Large intestine (tissue), 3 donors: ENCODE data around the gene SEPSECS. TPM values are rescaled to one million over a fixed set of nuclear protein-coding genes. Genes with fewer than 3 reads are reported as not detected.

Source experiments
- DNase-seq, 2 donors: peaks; one replicate each; pipeline versions ENCODE4 v3.0.0 to v3.0.0-alpha.2; 2013
- H3K27ac ChIP-seq: one replicate; pipeline ENCODE4 v1.5.1; 2013; ENCODE audit warnings: low read length
- H3K27me3 ChIP-seq: 2 replicates; pipeline ENCODE4 v1.6.1; 2013; ENCODE audit warnings: low read length; ENCODE audit not compliant: control insufficient read depth, insufficient read depth
- H3K36me3 ChIP-seq: 2 replicates; pipeline ENCODE4 v1.6.1; 2013; ENCODE audit warnings: low read length; ENCODE audit not compliant: control insufficient read depth, insufficient read depth
- H3K4me1 ChIP-seq: one replicate; pipeline ENCODE4 v1.6.1; 2013; ENCODE audit warnings: low read length; ENCODE audit not compliant: control insufficient read depth, insufficient read depth
- H3K4me3 ChIP-seq: one replicate; pipeline ENCODE4 v1.5.1; 2013; ENCODE audit warnings: low read length
- H3K9me3 ChIP-seq: one replicate; pipeline ENCODE4 v1.6.1; 2013; ENCODE audit warnings: mild to moderate bottlenecking, low read depth, low read length, moderate library complexity; ENCODE audit not compliant: control insufficient read depth
- WGBS: methylation state at CpG from one replicate; pipeline ENCODE4 v1.1.5; 2013; ENCODE audit warnings: low lambda C conversion rate; ENCODE audit not compliant: insufficient coverage; 5-methylcytosine and 5-hydroxymethylcytosine counted together
- polyA plus RNA-seq: library from polyadenylated mRNA; unstranded; fragments of 120-200 nt; gene quantifications from one replicate; pipeline ENCODE4 v1.2.1, GENCODE V29; 2013

The SEPSECS gene
- polyA plus RNA-seq, 1 donor, result 18.6 TPM

DNA sequence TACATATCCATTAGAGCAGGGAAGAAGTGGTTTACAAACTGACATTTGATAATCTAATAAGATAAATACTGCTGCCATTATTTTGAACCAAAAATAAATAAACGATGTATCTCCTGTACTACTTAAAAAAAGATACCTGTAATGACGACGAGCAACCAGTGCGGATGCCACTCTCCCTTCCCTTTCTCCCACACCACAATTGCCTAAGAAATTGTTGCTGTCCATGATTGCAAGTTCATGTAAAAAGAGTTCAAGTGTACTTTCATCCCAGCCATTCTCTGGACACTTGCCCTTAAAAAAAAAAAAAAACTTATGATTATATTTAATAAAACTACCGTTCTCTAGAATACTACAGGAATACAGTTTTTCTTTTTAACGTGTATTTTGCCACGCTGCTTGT is 1.4 kb downstream of the SEPSECS start:
- H3K4me1 ChIP-seq, result no peaks in the 10 kb centered on the region
- no peaks in the 10 kb centered on the region for H3K9me3 ChIP-seq
- H3K27me3 ChIP-seq, result no peaks in the 10 kb centered on the region
- H3K27ac ChIP-seq, result no peak overlapping the region
- H3K36me3 ChIP-seq, result peaks cover 3% of the 10 kb centered on the region
- DNase-seq, result no peak
- no peak overlapping the region for H3K4me3 ChIP-seq
- WGBS, result 97% methylated on average over 3 of the region's 7 CpGs

DNA sequence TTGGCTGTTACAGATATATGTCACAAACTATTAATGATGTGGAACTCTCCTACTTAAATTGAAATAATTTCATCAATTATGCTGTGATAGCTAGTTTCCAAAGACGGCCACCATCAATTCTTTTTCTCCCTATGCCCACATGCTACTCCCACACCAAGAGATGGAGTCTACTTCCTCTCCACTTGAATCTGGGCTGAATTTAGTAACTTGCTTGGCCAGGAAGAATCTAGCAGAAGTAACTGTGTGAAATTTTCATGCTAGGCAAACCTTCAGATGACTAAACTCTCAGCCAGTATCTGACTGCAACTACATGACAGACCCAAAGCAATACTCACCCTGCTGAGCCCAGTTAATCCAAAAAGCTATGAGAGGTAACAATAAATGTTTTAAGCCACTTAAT is 3.2 kb downstream of the SEPSECS start:
- H3K9me3 ChIP-seq, result no peaks in the 10 kb centered on the region
- no peak overlapping the region for H3K4me3 ChIP-seq
- no peaks in the 10 kb centered on the region for H3K27me3 ChIP-seq
- no peaks in the 10 kb centered on the region for H3K4me1 ChIP-seq
- no peak overlapping the region for H3K27ac ChIP-seq
- WGBS, result no CpG with 5 or more reads among the region's 1 CpG
- no peak for DNase-seq
- H3K36me3 ChIP-seq, result peaks cover 3% of the 10 kb centered on the region

GRCh38 chr4:25155947-25156346 is 4.3 kb downstream of the SEPSECS start:
- Histone ChIP-seq H3K4me3 (no peak overlapping the region), H3K27me3 (no peaks in the 10 kb centered on the region), H3K36me3 (peaks cover 5% of the 10 kb centered on the region), H3K9me3 (no peaks in the 10 kb centered on the region), H3K4me1 (peaks cover 2% of the 10 kb centered on the region), H3K27ac (peak overlapping the region; percentile 90)
- WGBS, result 100% methylated on average over 2 of the region's 5 CpGs
- DNase-seq, result peak; percentile 60 to 74

GRCh38 chr4:25154594-25155265 is 5.5 kb downstream of the SEPSECS start:
- WGBS, result no CpG with 5 or more reads among the region's 4 CpGs
- peak overlapping the region; percentile 24 for H3K4me3 ChIP-seq
- peaks cover 7% of the 10 kb centered on the region for H3K36me3 ChIP-seq
- H3K27ac ChIP-seq, result peak overlapping the region; percentile 90
- H3K4me1 ChIP-seq, result peaks cover 2% of the 10 kb centered on the region
- H3K9me3 ChIP-seq, result no peaks in the 10 kb centered on the region
- peak; percentile 65 to 90 for DNase-seq
- H3K27me3 ChIP-seq, result no peaks in the 10 kb centered on the region

DNA sequence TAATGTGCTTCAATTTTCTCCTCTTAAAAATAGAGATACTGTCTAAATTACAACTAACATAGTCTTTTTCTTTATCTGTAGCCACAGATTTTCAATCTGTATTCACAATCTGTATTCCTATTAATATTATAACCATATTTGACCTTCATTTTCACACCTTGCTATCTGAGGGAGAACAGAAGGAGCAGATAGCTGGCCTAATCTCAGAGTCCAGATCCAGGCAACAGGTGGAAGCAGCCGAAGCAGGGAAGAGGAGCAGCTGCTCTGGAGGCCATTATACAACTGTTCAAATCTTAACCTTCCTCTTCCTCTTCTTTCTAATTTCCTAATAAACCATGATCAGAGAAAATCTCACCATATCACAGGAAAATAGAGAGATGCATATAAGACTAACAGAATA is 14.2 kb downstream of the SEPSECS start:
- no peaks in the 10 kb centered on the region for H3K9me3 ChIP-seq
- H3K27ac ChIP-seq, result no peak overlapping the region
- DNase-seq, result no peak
- H3K36me3 ChIP-seq, result peaks cover 8% of the 10 kb centered on the region
- H3K4me3 ChIP-seq, result no peak overlapping the region
- H3K4me1 ChIP-seq, result no peaks in the 10 kb centered on the region
- H3K27me3 ChIP-seq, result no peaks in the 10 kb centered on the region
- no CpG with 5 or more reads among the region's 1 CpG for WGBS

DNA sequence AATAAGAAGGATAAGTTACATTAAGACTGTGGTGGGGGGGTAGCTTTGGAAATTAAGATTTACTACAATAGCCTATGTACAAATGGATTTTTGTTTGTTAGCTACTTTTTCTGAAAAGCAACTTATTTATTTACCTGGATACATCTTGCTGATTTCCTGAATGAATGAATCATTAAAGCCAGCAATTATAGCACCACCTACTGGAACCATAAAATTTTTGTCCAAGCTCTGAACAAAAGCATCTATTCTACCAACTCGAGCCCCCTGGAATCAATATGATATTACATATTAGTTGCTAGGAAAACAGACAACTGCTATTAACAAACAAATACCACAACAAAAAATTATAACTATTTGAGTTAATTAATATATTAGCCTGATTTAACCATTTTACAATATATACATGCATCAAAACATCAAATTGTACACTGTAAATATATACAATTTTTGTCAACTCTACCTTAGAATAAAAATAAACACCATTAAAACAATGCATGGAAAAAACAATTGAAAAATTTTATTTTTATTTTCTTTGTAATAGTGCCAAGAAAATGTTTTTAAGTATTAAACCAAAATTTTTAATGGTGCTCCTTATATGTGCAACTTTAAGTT is 15.3 kb downstream of the SEPSECS start:
- H3K27me3 ChIP-seq, result no peaks in the 10 kb centered on the region
- H3K4me1 ChIP-seq, result no peaks in the 10 kb centered on the region
- no peak overlapping the region for H3K27ac ChIP-seq
- no peaks in the 10 kb centered on the region for H3K9me3 ChIP-seq
- peaks cover 6% of the 10 kb centered on the region for H3K36me3 ChIP-seq
- DNase-seq, result no peak
- no peak overlapping the region for H3K4me3 ChIP-seq
- no CpG with 5 or more reads among the region's 1 CpG for whole genome bisulfite sequencing

DNA sequence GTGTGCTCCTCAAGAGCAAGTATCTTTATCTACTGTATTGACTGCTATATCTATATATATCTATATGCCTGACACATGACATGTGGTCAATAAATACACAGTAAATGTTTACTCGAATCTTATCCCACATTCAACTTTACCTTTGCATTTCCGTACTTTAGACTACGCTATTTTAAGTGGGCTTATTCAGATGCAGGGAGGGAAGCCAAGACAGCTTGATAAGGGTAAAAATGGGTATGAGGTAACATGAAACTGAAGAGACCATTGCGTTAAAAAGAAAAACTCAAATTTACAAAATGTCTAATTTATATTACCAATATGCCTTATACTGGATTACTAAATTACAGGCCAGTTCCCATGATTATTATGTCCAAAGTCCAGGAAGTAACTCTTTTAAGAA is 17.8 kb downstream of the SEPSECS start:
- Histone ChIP-seq H3K27ac (no peak overlapping the region), H3K4me1 (no peaks in the 10 kb centered on the region), H3K9me3 (no peaks in the 10 kb centered on the region), H3K4me3 (no peak overlapping the region), H3K27me3 (no peaks in the 10 kb centered on the region), H3K36me3 (peaks cover 6% of the 10 kb centered on the region)
- DNase-seq, result no peak
- 77% methylated on average over 4 of the region's 4 CpGs for WGBS

DNA sequence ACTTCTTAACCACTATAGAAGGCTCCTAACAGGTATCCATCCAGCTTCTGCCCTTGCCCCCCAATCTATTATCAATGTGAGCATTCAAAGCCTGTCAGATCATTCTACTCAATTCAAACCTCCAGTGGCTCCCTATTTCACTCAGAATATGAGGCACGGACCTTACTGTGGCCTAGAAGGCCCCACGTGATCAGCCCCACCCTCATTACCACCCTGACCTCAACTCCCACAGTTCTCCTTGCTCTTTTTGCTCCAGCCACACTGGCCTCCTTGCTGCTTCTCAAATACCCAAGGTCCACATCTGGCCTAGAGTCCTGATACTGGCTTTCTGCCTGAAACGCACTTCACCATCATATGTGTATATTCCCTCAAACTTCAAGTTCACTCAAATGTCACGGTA is 18.7 kb downstream of the SEPSECS start:
- H3K27ac ChIP-seq, result no peak overlapping the region
- no CpG with 5 or more reads among the region's 4 CpGs for WGBS
- no peaks in the 10 kb centered on the region for H3K27me3 ChIP-seq

GRCh38 chr4:25133132-25133531 is 27.1 kb downstream of the SEPSECS start:
- peaks cover 7% of the 10 kb centered on the region for H3K4me1 ChIP-seq
- no peak overlapping the region for H3K4me3 ChIP-seq
- DNase-seq, result peak; percentile 40 to 82
- peak overlapping the region; percentile 44 for H3K27ac ChIP-seq
- H3K36me3 ChIP-seq, result no peaks in the 10 kb centered on the region
- H3K27me3 ChIP-seq, result no peaks in the 10 kb centered on the region
- H3K9me3 ChIP-seq, result peaks cover 2% of the 10 kb centered on the region

More for the DNA sequence above, 18.7 kb downstream of the SEPSECS start:
- no peaks in the 10 kb centered on the region for H3K9me3 ChIP-seq
- no peak overlapping the region for H3K4me3 ChIP-seq
- peaks cover 6% of the 10 kb centered on the region for H3K36me3 ChIP-seq
- no peaks in the 10 kb centered on the region for H3K4me1 ChIP-seq
- no peak for DNase-seq

- H3K27ac ChIP-seq, result no peak overlapping the region
- H3K4me3 ChIP-seq, result no peak overlapping the region
- peaks cover 2% of the 10 kb centered on the region for H3K9me3 ChIP-seq
- H3K4me1 ChIP-seq, result peaks cover 7% of the 10 kb centered on the region
- H3K36me3 ChIP-seq, result no peaks in the 10 kb centered on the region
- DNase-seq, result no peak
- no peaks in the 10 kb centered on the region for H3K27me3 ChIP-seq
These were observed 28.3 kb downstream of the SEPSECS start for GRCh38 chr4:25131926-25132325.

DNA sequence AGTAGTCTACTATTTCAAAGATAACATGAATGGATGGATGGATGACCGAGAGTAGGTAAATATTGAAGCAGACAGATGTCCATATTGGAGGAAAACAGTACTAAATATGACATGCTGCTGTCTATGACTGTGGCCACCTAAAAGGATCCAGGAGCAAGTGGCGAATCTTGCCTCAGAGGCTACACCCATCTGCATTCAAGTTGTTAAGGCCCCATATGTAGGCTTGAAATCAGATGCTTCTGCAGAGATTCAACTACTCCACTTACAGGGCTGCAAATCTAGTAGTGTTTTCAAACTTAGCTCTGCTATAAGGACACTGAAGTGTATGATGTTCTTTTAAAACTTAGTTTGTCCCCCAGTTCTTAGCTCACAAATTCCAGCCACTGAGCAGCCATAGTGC is 28.9 kb downstream of the SEPSECS start:
- Histone ChIP-seq H3K4me3 (no peak overlapping the region), H3K9me3 (peaks cover 2% of the 10 kb centered on the region), H3K27ac (no peak overlapping the region), H3K36me3 (no peaks in the 10 kb centered on the region), H3K4me1 (peaks cover 7% of the 10 kb centered on the region), H3K27me3 (no peaks in the 10 kb centered on the region)
- DNase-seq, result no peak
- WGBS, result 100% methylated on average over 1 of the region's 2 CpGs
